Trophoblast cell (in vitro differentiated cells and primary cell): Measurements from ENCODE around the gene AQP7.

ENCODE experiments used
- DNase-seq, 2 donors: peaks; one replicate each; pipeline ENCODE4 v3.0.0-alpha.2; 2016
- H2AFZ ChIP-seq: 2 replicates; pipeline ENCODE4 v1.6.1; 2013; ENCODE audit warnings: low read length, moderate library complexity, mild to moderate bottlenecking; ENCODE audit not compliant: insufficient read depth, poor library complexity
- H2AK5ac ChIP-seq: 2 replicates; pipeline ENCODE4 v1.6.1; 2013; ENCODE audit warnings: mild to moderate bottlenecking, low read length
- H2BK120ac ChIP-seq: 2 replicates; pipeline ENCODE4 v1.6.1; 2013; ENCODE audit warnings: low read length, mild to moderate bottlenecking, moderate library complexity; ENCODE audit not compliant: insufficient read depth, poor library complexity
- H2BK12ac ChIP-seq: 2 replicates; pipeline ENCODE4 v1.6.1; 2013; ENCODE audit warnings: mild to moderate bottlenecking, low read length, moderate library complexity
- H2BK5ac ChIP-seq: 2 replicates; pipeline ENCODE4 v1.6.1; 2013; ENCODE audit warnings: low read length, low read depth, moderate library complexity, mild to moderate bottlenecking; ENCODE audit not compliant: poor library complexity
- H3K14ac ChIP-seq: 2 replicates; pipeline ENCODE4 v1.6.1; 2013; ENCODE audit warnings: mild to moderate bottlenecking, low read length
- H3K18ac ChIP-seq: 2 replicates; pipeline ENCODE4 v1.6.1; 2013; ENCODE audit warnings: mild to moderate bottlenecking, low read length
- H3K23ac ChIP-seq: 2 replicates; pipeline ENCODE4 v1.6.1; 2013; ENCODE audit warnings: low read length
- H3K27ac ChIP-seq: 2 replicates; pipeline ENCODE4 v1.5.1; 2013; ENCODE audit warnings: low read depth, mild to moderate bottlenecking, inconsistent platforms, low read length, moderate library complexity
- H3K27me3 ChIP-seq: 2 replicates; pipeline ENCODE4 v1.6.1; 2013; ENCODE audit warnings: inconsistent platforms, mild to moderate bottlenecking, low read length, moderate library complexity; ENCODE audit not compliant: insufficient read depth
- H3K36me3 ChIP-seq, 2 experiments: 1 replicate in 1 of 2; 2 replicates in 1 of 2; pipeline ENCODE4 v1.6.1; 2013; ENCODE audit warnings: low read length in 2 of 2, mild to moderate bottlenecking in 2 of 2, moderate library complexity in 1 of 2; ENCODE audit not compliant: insufficient read depth in 2 of 2, control insufficient read depth in 1 of 2
- H3K4ac ChIP-seq: 2 replicates; pipeline ENCODE4 v1.6.1; 2013; ENCODE audit warnings: low read depth, mild to moderate bottlenecking, low read length, moderate library complexity
- H3K4me1 ChIP-seq, 2 experiments: 1 replicate in 1 of 2; 2 replicates in 1 of 2; pipeline ENCODE4 v1.6.1; 2013; ENCODE audit warnings: low read length in 2 of 2, mild to moderate bottlenecking in 2 of 2, moderate library complexity in 1 of 2; ENCODE audit not compliant: insufficient read depth in 2 of 2, control insufficient read depth in 1 of 2
- H3K4me2 ChIP-seq: 2 replicates; pipeline ENCODE4 v1.6.1; 2013; ENCODE audit warnings: inconsistent platforms, mild to moderate bottlenecking, low read length, moderate library complexity
- H3K4me3 ChIP-seq: 2 replicates; pipeline ENCODE4 v1.5.1; 2013; ENCODE audit warnings: mild to moderate bottlenecking, low read depth, low read length, inconsistent platforms
- H3K79me1 ChIP-seq: one replicate; pipeline ENCODE4 v1.6.1; 2013; ENCODE audit warnings: low read length
- H3K79me2 ChIP-seq: 2 replicates; pipeline ENCODE4 v1.6.1; 2013; ENCODE audit warnings: low read length, mild to moderate bottlenecking; ENCODE audit not compliant: control insufficient read depth, insufficient read depth, poor library complexity
- H3K9ac ChIP-seq: 2 replicates; pipeline ENCODE4 v1.6.1; 2013; ENCODE audit warnings: mild to moderate bottlenecking, low read length
- H3K9me3 ChIP-seq: 2 replicates; pipeline ENCODE4 v1.6.1; 2013; ENCODE audit warnings: low read depth, mild to moderate bottlenecking, control low read depth, inconsistent platforms, low read length; ENCODE audit not compliant: insufficient read depth
- H4K12ac ChIP-seq: 2 replicates; pipeline ENCODE4 v1.6.1; 2013; ENCODE audit warnings: low read depth, mild to moderate bottlenecking, low read length, moderate library complexity
- H4K8ac ChIP-seq: 2 replicates; pipeline ENCODE4 v1.6.1; 2013; ENCODE audit warnings: low read depth, mild to moderate bottlenecking, low read length, moderate library complexity
- H4K91ac ChIP-seq: one replicate; pipeline ENCODE4 v1.6.1; 2013; ENCODE audit warnings: low read depth, mild to moderate bottlenecking, low read length, moderate library complexity
- WGBS: extraction: QIAGEN DNeasy Blood & Tissue Kit; methylation state at CpG from one replicate; pipeline ENCODE4 v1.1.7; 2013; ENCODE audit warnings: missing lambda C conversion rate; ENCODE audit not compliant: insufficient read length, insufficient coverage; ENCODE audit errors: extremely low coverage; 5-methylcytosine and 5-hydroxymethylcytosine counted together

Gene AQP7

DNA sequence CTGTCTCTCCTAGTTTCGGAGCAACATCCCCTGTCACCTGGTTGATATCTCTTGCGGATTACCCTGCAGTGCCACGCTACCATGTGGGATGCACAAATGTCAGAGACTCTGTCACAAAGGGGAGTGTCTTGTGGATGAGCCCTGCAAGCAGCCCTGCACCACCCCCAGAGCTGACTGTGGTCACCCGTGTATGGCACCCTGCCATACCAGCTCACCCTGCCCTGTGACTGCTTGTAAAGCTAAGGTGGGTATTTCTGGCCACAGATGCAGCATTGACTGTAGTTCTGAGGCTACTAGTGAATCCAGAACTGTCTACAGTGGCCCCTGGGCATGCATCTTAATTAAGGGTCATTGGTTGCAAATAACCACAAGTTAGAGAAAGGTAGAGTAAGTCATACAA is 50.8 kb downstream of the AQP7 start:
- no peak for DNase-seq
- WGBS = no CpG with 5 or more reads among the region's 4 CpGs
- Histone ChIP-seq H3K79me2 (no peaks in the 10 kb centered on the region), H3K79me1 (no peaks in the 10 kb centered on the region), H3K4me3 (no peak overlapping the region), H4K8ac (no peak overlapping the region), H2BK120ac (no peak overlapping the region), H3K9ac (no peak overlapping the region), H3K23ac (no peak overlapping the region), H3K36me3 (peaks cover 8 to 13% of the 10 kb centered on the region in 2 experiments), H3K27me3 (no peaks in the 10 kb centered on the region), H3K18ac (no peak overlapping the region), H3K14ac (no peak overlapping the region), H3K4me1 (no peaks in the 10 kb centered on the region), H2BK5ac (no peak overlapping the region), H2BK12ac (no peak overlapping the region), H4K12ac (no peak overlapping the region), H2AFZ (no peak overlapping the region), H3K27ac (no peak overlapping the region), H3K9me3 (no peaks in the 10 kb centered on the region), H2AK5ac (no peak overlapping the region), H3K4me2 (no peak overlapping the region), H4K91ac (no peak overlapping the region), H3K4ac (no peak overlapping the region)

DNA sequence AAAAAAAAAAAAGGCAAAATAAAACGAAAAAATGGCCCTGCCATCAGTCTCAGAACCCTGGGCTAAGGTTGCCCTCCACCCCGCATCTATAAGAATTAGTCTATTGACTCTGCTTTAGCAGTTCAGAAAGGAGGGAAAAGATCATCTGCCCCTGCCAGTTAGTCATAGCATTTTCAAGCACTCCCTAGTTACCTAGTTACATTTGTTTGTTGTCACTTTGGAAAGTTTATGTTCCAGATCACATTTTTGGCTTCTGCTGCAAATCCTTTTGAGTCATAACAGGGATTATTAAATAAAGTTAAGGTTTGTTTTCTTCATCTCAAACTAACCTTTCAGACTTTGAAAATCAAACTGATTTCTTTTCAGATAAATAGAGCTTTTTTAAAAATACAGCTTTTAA is 52.1 kb downstream of the AQP7 start:
- H3K27ac ChIP-seq = no peak overlapping the region
- no peak overlapping the region for H2AFZ ChIP-seq
- peak; percentile 70 to 95 for DNase-seq
- no peak overlapping the region for H3K18ac ChIP-seq
- H4K12ac ChIP-seq = no peak overlapping the region
- no peak overlapping the region for H3K4ac ChIP-seq
- peaks cover 10 to 22% of the 10 kb centered on the region in 2 experiments for H3K36me3 ChIP-seq
- no peak overlapping the region for H4K91ac ChIP-seq
- H2AK5ac ChIP-seq = no peak overlapping the region
- no peaks in the 10 kb centered on the region for H3K79me1 ChIP-seq
- no peak overlapping the region for H3K23ac ChIP-seq
- no CpG with 5 or more reads among the region's 2 CpGs for WGBS
- H4K8ac ChIP-seq = no peak overlapping the region
- no peaks in the 10 kb centered on the region for H3K4me1 ChIP-seq
- no peak overlapping the region for H2BK12ac ChIP-seq
- no peaks in the 10 kb centered on the region for H3K79me2 ChIP-seq
- no peaks in the 10 kb centered on the region for H3K9me3 ChIP-seq
- no peak overlapping the region for H3K4me2 ChIP-seq
- H2BK5ac ChIP-seq = no peak overlapping the region
- no peak overlapping the region for H2BK120ac ChIP-seq
- H3K4me3 ChIP-seq = no peak overlapping the region
- no peak overlapping the region for H3K14ac ChIP-seq
- no peak overlapping the region for H3K9ac ChIP-seq
- no peaks in the 10 kb centered on the region for H3K27me3 ChIP-seq

DNA sequence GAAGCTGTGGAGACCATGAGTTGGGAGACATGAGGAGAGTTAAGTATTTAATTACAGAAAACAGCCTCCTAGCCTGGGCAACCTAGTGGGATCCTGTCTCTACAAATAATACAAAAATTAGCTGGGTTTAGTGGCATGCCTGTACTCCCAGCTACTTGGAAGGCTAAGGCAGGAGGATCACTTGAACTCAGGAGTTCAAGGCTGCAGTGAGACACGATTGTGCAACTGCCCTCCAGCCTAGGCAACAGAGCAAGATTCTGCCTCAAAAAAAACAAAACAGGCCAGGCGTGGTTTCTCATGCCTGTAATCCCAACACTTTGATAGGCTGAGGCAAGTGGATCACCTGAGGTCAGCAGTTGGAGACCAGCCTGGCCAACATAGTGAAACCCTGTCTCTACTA is 52.6 kb downstream of the AQP7 start:
- Histone ChIP-seq H3K4me3 (no peak overlapping the region), H2BK5ac (no peak overlapping the region), H3K23ac (no peak overlapping the region), H3K79me1 (no peaks in the 10 kb centered on the region), H2BK12ac (no peak overlapping the region), H3K4ac (no peak overlapping the region), H3K36me3 (peaks cover 10 to 22% of the 10 kb centered on the region in 2 experiments), H3K27ac (no peak overlapping the region), H2AFZ (no peak overlapping the region), H3K9ac (no peak overlapping the region), H3K4me2 (no peak overlapping the region), H4K8ac (no peak overlapping the region), H3K4me1 (no peaks in the 10 kb centered on the region), H3K9me3 (no peaks in the 10 kb centered on the region), H4K91ac (no peak overlapping the region), H2AK5ac (no peak overlapping the region), H3K79me2 (no peaks in the 10 kb centered on the region), H3K18ac (no peak overlapping the region), H2BK120ac (no peak overlapping the region), H3K27me3 (no peaks in the 10 kb centered on the region), H3K14ac (no peak overlapping the region), H4K12ac (no peak overlapping the region)
- WGBS = no CpG with 5 or more reads among the region's 2 CpGs
- peak; percentile 89 to 97 for DNase-seq

DNA sequence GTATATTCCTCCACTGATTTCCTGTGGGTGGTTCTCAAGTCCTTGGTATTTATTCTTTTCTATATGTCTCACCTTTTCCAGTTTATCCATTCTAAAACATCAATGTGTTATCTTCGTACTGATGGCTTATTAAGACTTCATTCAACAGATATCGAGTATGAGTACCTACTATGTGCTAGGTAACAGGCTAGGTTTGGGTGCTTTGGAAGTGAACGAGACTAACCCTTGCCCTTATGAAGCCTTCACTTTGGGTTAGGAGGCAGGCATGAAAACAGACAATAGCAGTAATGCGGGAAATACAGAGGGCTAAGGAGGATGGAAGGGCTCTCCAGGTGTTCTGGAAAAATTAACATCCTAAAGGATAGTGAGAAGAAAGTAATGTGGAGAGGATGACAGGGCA is 53.4 kb downstream of the AQP7 start:
- Histone ChIP-seq H3K4me3 (no peak overlapping the region), H3K27me3 (no peaks in the 10 kb centered on the region), H4K12ac (no peak overlapping the region), H3K36me3 (peaks cover 11 to 24% of the 10 kb centered on the region in 2 experiments), H3K9ac (no peak overlapping the region), H2AK5ac (no peak overlapping the region), H2BK5ac (no peak overlapping the region), H3K23ac (no peak overlapping the region), H3K27ac (no peak overlapping the region), H3K4me2 (no peak overlapping the region), H3K9me3 (no peaks in the 10 kb centered on the region), H2BK12ac (no peak overlapping the region), H4K91ac (no peak overlapping the region), H3K4me1 (no peaks in the 10 kb centered on the region), H3K18ac (no peak overlapping the region), H3K14ac (no peak overlapping the region), H2AFZ (no peak overlapping the region), H4K8ac (no peak overlapping the region), H3K79me1 (no peaks in the 10 kb centered on the region), H3K4ac (no peak overlapping the region), H2BK120ac (no peak overlapping the region), H3K79me2 (no peaks in the 10 kb centered on the region)
- no CpG with 5 or more reads among the region's 4 CpGs for WGBS
- DNase-seq = no peak
